Right hindlimb (tissue), 1 donor: ENCODE data around the gene RNFT2.
"Not testable (repeated sequence)": the region's sequence is repeated elsewhere in the genome, so short reads cannot be mapped to it uniquely, and the experiment has no call there.

Experiments used
- DNase-seq: peaks from one replicate; pipeline ENCODE4 v3.0.0-alpha.2; 2018

RNFT2 gene

GRCh38 chr12:116710370-116711150 lies 27.6 kb upstream of the RNFT2 start:
- DNase-seq = no peak

- no peak for DNase-seq
Observed at GRCh38 chr12:116712458-116713303, 25.4 kb upstream of the RNFT2 start.

GRCh38 chr12:116713527-116713926 lies 24.6 kb upstream of the RNFT2 start:
- no peak for DNase-seq

- no peak for DNase-seq
Observed at GRCh38 chr12:116714175-116714574, 23.9 kb upstream of the RNFT2 start.

- DNase-seq = peak; percentile 86
Observed at GRCh38 chr12:116717466-116718437, 20.4 kb upstream of the RNFT2 start.

- no peak for DNase-seq
Observed at GRCh38 chr12:116718655-116719454, 19.3 kb upstream of the RNFT2 start.

GRCh38 chr12:116719731-116720528 lies 18.2 kb upstream of the RNFT2 start:
- DNase-seq = no peak

GRCh38 chr12:116722245-116722644 lies 15.9 kb upstream of the RNFT2 start:
- no peak for DNase-seq

GRCh38 chr12:116726694-116727093 lies 11.4 kb upstream of the RNFT2 start:
- no peak for DNase-seq

GRCh38 chr12:116727261-116727660 lies 10.9 kb upstream of the RNFT2 start:
- DNase-seq = no peak

- no peak for DNase-seq
Observed at GRCh38 chr12:116727891-116728290, 10.2 kb upstream of the RNFT2 start.

- DNase-seq = no peak
Observed at GRCh38 chr12:116731801-116732200, 6.3 kb upstream of the RNFT2 start.

GRCh38 chr12:116734156-116734768 lies 3.9 kb upstream of the RNFT2 start:
- DNase-seq = no peak

GRCh38 chr12:116735084-116735483 lies 3.0 kb upstream of the RNFT2 start:
- DNase-seq = no peak

GRCh38 chr12:116735951-116736599 lies 2.0 kb upstream of the RNFT2 start:
- no peak for DNase-seq

GRCh38 chr12:116736962-116737773 lies 947 bp upstream of the RNFT2 start:
- DNase-seq = no peak

- no peak for DNase-seq
Observed at GRCh38 chr12:116739381-116739887, 1.3 kb downstream of the RNFT2 start.

- DNase-seq = not testable (repeated sequence)
Observed at GRCh38 chr12:116742787-116743186, 4.7 kb downstream of the RNFT2 start.

GRCh38 chr12:116744766-116745165 lies 6.7 kb downstream of the RNFT2 start:
- peak; percentile 46 for DNase-seq
